Measurements from ENCODE around the gene NEK6.

The NEK6 gene

DNA sequence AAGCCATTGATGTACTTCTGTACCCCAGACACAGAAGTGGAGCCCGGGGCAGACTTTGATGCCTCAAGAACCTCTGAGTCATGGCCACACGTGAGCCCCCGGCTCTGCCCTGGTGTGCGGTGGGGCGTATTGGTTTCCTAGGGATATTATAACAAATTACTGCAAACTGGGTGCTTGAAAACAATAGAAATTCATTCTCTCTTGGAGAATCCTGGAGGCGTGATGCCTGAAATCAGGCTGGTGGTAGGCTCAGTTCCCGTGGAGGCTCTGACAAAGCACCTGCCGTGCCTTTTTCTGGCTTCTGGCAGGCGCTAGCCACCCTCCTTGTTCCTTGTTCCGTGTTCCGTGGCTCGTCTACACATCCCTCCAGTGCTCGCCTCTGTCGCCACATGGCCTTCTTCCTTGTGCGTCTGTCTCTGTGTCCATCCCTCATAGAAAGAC, 24.2 kb downstream of the NEK6 start:
- DNase-seq, result no peak

- no peak for DNase-seq
Observed at GRCh38 chr9:124282442-124283227, 24.9 kb downstream of the NEK6 start.

DNA sequence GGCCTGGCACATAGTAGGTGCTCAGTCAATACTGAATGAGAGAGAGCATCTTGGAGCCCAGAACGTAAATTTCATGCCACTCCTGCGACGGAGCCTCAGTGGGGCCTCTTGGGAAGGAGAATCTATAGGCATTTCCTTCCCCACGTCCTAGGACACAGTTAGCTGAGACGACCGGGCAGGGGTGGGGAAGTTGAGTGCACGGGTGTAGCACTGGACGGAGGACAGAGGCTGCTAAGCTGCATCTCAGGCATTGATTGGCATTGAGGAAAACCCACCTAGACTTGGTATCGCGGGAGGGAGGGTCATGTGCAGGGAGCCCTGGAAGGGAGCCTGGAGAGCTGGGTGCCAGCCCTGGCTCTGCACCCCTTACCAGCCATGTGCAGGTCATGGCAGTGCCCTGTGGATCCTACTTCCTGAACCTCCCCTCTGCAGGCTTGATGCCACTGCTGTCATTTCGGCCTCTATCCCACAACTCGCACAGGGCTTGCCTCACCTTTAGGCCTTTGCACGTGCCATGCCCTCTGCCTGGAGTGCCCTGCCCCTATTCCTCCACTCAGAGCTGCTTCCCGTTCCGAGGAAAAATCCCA, 25.6 kb downstream of the NEK6 start:
- DNase-seq, result no peak

DNA sequence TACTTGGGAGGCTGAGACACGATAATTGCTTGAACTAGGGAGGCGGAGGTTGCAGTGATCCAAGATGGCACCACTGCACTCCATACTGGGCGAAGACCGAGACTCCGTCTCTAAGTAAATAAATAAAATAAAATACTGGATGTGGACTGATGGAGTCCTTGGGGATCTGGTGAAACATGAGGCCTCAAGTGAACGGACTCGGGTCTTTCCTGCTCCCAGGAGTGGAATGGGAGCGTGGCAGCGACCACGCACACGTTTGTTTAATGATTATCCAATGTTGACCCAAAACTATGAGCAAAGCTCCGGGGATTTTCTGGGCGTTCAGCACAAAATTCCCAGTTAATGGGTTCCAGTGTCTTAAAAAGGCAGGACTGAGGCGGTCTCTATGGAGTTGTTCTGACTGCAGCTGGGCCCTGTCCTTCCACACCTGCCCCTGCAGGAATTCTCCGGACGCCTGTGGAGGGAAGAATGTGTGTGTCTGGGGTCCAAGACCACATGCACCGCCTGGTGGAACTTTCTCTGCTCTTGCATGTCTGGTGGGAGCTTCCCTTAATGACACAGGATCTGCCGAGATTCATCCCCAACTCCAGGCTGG, 26.6 kb downstream of the NEK6 start:
- no peak for DNase-seq

GRCh38 chr9:124284940-124285441, 27.2 kb downstream of the NEK6 start:
- DNase-seq, result no peak

DNA sequence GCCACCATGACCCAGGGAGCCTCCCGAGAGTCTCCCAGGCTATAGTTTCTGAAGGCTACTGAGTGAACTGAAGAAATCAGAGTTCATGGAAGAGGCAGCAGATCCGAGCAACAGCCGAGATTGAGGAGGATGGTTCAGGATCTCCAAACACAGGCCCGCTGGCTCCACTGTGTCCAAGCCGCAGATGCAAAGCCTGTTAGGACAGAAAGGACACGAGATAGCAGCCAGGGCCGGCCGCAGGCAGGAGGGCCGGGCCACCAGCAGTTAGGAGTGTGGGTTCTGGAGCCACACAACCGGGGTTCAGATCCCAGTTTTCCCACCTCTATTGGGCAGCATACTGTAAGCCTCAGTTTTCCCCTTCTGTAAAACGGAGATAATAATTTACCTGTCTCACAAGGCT, 27.7 kb downstream of the NEK6 start:
- no peak for DNase-seq

DNA sequence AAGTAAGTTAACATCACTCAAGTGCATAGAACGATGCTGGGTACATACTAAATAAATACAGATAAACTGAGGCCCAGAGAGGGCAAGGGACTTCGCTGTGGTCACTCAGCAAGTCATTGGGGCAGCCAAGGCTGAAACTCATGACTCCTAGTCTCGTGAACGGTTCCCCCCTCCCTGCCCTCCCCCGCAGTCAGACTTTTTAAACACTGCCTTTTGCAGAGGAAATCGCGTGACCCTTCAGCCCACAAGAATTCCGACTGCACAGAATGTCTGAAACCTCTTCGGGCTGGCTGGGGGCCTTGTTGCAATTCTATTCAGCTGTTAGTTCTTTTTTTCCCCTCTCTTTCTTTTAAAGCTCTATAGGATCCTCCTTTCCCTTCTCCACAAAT, 28.1 kb downstream of the NEK6 start:
- DNase-seq, result no peak

GRCh38 chr9:124286292-124286931, 28.7 kb downstream of the NEK6 start:
- DNase-seq, result no peak

DNA sequence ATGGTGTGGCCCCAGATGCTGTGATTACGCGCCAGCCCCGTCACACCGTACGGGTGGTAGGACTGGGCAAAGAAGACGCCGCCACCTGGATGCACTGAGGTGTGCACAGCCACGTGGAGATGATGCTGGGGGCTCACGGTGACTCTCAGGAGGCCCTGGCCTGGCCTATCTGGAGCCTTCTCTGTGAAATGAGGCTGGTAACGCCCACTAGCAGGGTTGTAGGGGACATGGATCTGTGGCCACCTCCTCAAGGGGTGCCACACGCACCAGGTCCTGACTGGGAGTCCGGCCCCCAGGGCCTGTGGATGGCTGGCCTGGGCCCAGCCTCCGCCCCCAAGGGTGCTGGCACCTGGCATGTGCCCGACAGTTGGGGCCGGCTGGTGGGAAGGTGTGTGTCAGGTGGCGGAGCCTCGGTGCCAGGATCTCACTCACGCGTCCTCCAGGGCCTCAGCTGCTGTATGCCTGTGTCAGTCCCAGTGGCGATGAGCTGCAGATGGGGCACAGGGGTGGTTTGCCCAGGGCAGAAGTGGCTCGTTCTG, 32.4 kb downstream of the NEK6 start:
- DNase-seq, result no peak

- DNase-seq, result no peak
Observed at GRCh38 chr9:124290743-124291554, 33.2 kb downstream of the NEK6 start.

- DNase-seq, result no peak
Observed at GRCh38 chr9:124291801-124292396, 34.1 kb downstream of the NEK6 start.

- DNase-seq, result no peak
Observed at GRCh38 chr9:124292696-124293593, 35.2 kb downstream of the NEK6 start.

- DNase-seq, result no peak
Observed at GRCh38 chr9:124293718-124294506, 36.2 kb downstream of the NEK6 start.

DNA sequence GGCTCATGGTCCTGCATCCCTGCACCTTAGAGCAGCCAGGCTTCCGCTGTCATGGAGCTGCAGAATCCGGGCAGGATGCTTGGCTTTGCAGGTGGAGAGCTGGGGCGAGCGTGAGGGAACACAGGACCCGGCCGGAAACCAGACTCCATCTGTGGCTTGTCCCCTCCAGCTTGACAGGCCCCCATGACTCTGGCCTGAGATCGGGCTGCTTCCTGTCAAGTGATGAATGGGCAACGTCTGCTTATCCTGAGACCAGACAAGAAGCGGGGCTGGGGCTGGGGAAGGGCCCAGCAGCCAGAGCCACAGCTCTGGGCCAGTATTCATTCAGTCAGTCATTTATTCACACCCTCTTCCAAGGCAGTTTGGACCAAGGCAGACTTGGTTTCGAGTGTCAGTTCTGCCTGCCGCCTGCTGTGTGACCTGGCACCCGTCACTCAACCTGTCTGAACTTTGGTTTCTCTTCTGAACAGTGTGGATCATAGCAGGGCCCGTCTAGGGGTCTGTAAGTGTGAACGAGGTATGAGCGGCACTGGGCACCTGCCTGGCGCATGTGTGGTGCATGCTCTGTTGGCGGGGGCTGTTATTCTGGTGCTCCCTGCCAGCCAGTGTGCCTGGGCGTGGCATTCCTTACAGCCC, 37.5 kb downstream of the NEK6 start:
- DNase-seq, result no peak

DNA sequence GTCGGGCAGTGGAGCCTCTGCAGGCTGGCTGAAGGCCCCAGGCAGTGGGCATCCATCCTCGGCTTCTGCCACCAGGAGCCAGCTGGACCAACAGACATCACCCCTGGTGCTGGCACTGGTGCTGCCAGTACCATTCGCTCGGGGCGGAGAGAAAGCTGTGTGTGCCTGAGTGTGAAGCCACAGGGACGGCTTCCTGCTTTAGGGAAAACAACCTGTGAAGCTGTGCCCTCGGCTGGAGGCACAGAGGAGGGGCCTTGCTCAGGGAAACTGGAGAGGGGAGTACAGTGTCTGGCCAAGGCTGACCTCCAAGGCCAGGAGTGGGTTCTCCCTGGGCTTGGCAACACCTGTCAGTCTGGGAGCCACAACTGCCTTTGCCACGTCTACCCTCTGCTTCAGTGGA, 38.3 kb downstream of the NEK6 start:
- DNase-seq, result no peak

DNA sequence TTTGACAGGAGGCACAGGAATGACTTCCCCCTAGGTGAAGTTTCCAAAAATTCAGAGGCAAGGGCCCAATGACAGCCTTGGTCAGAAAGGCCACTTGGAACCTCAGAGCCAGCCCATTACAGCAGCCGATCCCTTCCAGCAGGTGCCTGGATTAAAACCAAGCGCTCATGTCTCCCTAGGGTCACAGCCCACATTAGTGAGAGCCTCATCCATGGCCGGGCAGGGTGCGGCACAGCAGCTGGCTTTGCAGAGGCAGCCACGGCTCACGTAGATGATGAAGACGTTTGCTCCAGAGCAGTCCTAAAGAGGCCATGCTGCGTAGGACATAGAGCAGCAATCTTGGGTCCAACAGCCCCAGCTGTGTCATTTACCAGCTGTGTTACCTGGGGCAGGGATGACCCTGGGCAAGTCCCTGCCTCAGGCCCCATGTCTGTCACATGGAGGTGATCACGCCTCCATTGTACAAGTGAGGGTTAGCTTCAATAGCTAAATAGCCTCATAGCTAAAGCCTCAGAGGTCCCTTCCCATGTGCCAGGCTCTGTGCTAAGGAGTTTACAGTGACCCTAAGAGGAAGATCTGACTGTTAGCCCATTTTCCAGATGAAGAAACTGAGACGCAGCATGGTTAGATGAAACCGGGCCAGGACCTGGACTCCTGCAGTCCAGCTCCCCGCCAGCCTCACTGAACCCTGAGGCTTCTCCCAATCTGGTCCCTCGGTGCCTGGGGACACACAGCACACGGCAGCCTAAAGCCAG, 39.2 kb downstream of the NEK6 start:
- no peak for DNase-seq

DNA sequence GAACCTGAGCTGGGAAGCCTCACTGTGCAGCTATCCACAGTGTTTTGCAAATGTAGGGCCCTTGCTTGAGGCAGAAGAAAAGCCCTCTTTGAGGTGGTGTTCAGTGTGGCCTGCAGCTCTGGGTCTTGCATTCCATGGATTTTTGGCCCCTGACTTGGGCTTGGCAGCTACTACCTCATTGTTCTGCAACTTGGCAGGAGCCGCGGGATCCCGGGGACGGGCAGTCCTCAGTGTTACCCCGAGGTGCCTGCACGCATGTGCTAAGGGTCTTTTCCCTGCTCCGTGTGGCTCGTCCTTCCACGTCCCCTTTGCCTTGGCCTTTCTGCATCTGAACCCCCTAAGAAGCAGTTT, 39.8 kb downstream of the NEK6 start:
- DNase-seq, result no peak

GRCh38 chr9:124297915-124298645, 40.3 kb downstream of the NEK6 start:
- DNase-seq, result no peak
